GM12875 (cell line): ENCODE data around the gene PLXDC1.

Experiments used
- H3K4me3 ChIP-seq: one replicate; pipeline ENCODE4 v1.5.1; 2011; ENCODE audit warnings: low read depth, low read length, control low read depth
- CTCF ChIP-seq: IDR thresholded peaks from 2 replicates; pipeline ENCODE4 v1.5.1; 2011; ENCODE audit warnings: low read depth, mild to moderate bottlenecking, control low read depth, inconsistent platforms, low read length, moderate library complexity, borderline replicate concordance; ENCODE audit not compliant: insufficient read depth

PLXDC1 gene

DNA sequence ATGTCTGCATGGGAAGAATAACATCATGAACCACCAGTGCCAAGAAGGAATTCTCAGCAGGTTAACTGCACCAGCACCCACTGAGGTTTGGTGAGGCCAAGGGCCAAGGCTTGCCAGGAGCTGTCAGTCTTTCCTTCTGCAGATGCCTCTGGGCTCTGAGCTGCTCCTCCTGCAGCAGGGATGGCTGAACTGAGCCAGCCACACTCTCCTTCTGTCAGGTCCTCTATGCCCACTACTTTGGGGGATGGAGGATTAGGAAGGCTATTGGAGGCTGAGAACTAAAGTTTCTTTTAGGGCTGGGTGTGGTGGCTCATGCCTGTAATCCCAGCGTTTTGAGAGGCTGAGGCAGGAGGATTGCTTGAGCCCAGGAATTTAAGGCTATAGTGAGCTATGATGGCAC lies 71.6 kb downstream of the PLXDC1 start:
- TF ChIP-seq CTCF = no peak

GRCh38 chr17:39077866-39078265 lies 73.6 kb downstream of the PLXDC1 start:
- H3K4me3 ChIP-seq = no peak overlapping the region
- TF ChIP-seq CTCF = no peak

More for the DNA sequence above, 71.6 kb downstream of the PLXDC1 start:
- H3K4me3 ChIP-seq = no peak overlapping the region

- no peak overlapping the region for H3K4me3 ChIP-seq
- TF ChIP-seq CTCF = no peak
Observed at GRCh38 chr17:39077252-39077651, 74.2 kb downstream of the PLXDC1 start.

DNA sequence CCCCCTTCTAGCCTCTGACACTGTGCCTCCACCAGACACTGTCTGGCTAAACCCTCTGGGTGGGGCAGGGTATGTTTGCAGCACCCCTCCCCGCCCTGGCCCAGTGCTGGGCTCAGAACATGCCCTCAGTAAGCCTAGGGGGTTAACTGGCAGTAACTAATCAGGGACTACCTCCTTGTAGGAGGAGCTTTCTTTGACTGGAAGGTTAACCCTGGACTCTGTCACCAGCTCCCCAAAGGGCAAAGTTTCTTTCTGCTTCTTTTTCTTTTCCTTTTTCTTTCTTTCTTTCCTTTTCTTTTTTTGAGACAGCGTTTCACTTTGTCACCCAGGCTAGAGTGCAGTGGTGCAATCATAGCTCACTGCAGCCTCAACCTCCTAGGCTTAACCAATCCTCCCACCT lies 76.8 kb downstream of the PLXDC1 start:
- no peak for TF ChIP-seq CTCF
- H3K4me3 ChIP-seq = no peak overlapping the region

DNA sequence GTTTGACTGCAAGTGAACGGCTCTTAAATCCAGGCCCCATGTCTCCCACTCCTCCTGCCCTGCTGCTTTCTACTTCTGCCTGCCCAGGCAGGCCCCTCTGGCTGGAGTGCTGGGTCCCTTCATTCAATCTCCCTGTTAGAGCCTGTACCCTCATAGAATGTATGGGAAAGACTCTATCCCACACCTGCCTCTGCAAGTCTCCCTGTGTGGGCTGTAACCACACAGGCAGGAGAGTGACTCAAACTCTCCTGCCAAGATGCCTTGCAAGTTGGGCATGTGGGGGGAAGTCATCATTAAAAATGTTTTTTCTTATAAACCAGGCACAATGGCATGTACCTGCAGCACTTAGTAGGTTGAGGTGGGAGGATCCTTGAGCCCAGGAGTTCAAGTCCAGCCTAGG lies 77.5 kb downstream of the PLXDC1 start:
- no peak for TF ChIP-seq CTCF
- H3K4me3 ChIP-seq = no peak overlapping the region

DNA sequence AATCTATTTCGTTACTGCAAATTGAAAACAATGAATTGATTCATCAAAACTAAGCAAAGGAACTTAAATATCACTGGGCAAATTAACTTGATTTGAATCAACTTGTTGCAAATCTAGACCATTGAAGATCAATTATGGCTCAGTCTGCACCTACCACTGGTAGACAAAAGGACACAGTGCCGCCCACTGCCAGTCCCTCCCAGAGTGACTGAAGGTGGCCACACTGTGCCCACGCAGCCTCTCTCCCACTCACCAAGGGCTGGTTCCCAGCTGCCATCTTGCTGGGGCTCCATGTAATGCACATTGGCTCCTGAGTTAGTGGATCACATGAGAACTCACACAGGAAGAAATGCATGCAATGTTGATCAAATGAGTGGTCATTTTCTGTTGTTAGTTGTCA lies 78.1 kb downstream of the PLXDC1 start:
- TF ChIP-seq CTCF = no peak
- H3K4me3 ChIP-seq = no peak overlapping the region

DNA sequence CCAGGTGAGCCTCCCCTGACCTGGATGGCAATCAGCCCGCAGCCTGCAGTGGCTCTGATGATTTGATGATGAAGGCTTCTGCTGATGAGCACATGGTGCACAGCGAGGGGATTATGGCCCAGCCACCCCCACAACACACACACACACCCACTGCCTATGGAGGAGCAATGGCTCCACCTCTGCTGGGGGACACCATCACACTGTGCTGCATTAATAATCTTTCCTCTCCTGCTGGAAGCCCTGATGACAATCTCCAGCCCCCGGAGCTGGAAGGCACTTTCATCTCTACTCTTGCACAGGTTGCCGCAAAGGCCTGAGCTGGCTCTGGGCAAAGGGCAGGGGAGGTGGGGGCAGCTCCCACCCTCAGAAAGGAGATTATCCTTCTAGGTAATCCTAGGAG lies 79.9 kb downstream of the PLXDC1 start:
- no peak overlapping the region for H3K4me3 ChIP-seq
- no peak for TF ChIP-seq CTCF
